Central memory CD8-positive, alpha-beta T cell (primary cell): Measurements from ENCODE around the gene PAWR.
"Not testable (repeated sequence)": the region's sequence is repeated elsewhere in the genome, so short reads cannot be mapped to it uniquely, and the experiment has no call there.

ENCODE experiments used
- ATAC-seq: fragments of 150-1000 bp; cut with Tn5 transposase; replicated peaks from 2 replicates; pipeline ENCODE4 v1.10.0; 2022; ENCODE audit warnings: mild to moderate bottlenecking, moderate FRiP score, moderate number of reproducible peaks; ENCODE audit not compliant: poor library complexity, severe bottlenecking; ENCODE audit errors: extremely low read depth
- DNase-seq, 2 donors: peaks; one replicate each; pipeline ENCODE4 v3.0.0; 2021; ENCODE audit warnings: low spot score in 2 of 2
- H3K27ac Mint-ChIP-seq: one replicate; pipeline ENCODE4 v1.8.0; 2022; ENCODE audit warnings: low read depth, mild to moderate bottlenecking, moderate library complexity, mixed read lengths
- H3K27me3 Mint-ChIP-seq: one replicate; pipeline ENCODE4 v1.8.0; 2022; ENCODE audit warnings: mixed read lengths
- H3K36me3 Mint-ChIP-seq: one replicate; pipeline ENCODE4 v1.8.0; 2022; ENCODE audit warnings: mild to moderate bottlenecking, moderate library complexity, mixed read lengths; ENCODE audit not compliant: insufficient read depth
- H3K4me1 Mint-ChIP-seq: one replicate; pipeline ENCODE4 v1.8.0; 2022; ENCODE audit warnings: mixed read lengths
- H3K4me3 Mint-ChIP-seq: one replicate; pipeline ENCODE4 v1.8.0; 2022; ENCODE audit warnings: mild to moderate bottlenecking, moderate library complexity, mixed read lengths
- H3K9me3 Mint-ChIP-seq: one replicate; pipeline ENCODE4 v1.8.0; 2022; ENCODE audit warnings: mixed read lengths

The PAWR gene

GRCh38 chr12:79546466-79547043, 144.2 kb downstream of the PAWR start:
- Mint-ChIP-seq H3K27ac (no peak overlapping the region), H3K4me3 (no peak overlapping the region), H3K27me3 (peaks cover 18% of the 10 kb centered on the region), H3K4me1 (no peaks in the 10 kb centered on the region), H3K36me3 (no peaks in the 10 kb centered on the region), H3K9me3 (no peaks in the 10 kb centered on the region)
- DNase-seq, result no peak
- no peak for ATAC-seq

- H3K9me3 Mint-ChIP-seq, H3K36me3 Mint-ChIP-seq, H3K4me1 Mint-ChIP-seq, H3K27ac Mint-ChIP-seq, DNase-seq, H3K4me3 Mint-ChIP-seq, ATAC-seq: not testable (repeated sequence)
- H3K27me3 Mint-ChIP-seq, result peaks cover 11% of the 10 kb centered on the region
These were observed 146.3 kb downstream of the PAWR start for GRCh38 chr12:79544439-79544838.

GRCh38 chr12:79537675-79538074, 153.1 kb downstream of the PAWR start:
- Mint-ChIP-seq H3K27me3 (peaks cover 11% of the 10 kb centered on the region), H3K4me1 (no peaks in the 10 kb centered on the region), H3K4me3 (no peak overlapping the region), H3K27ac (no peak overlapping the region), H3K9me3 (no peaks in the 10 kb centered on the region), H3K36me3 (no peaks in the 10 kb centered on the region)
- ATAC-seq, result no peak
- DNase-seq, result no peak

GRCh38 chr12:79535751-79536150, 155.0 kb downstream of the PAWR start:
- DNase-seq (no peak), ATAC-seq (no peak)
- no peaks in the 10 kb centered on the region for H3K9me3 Mint-ChIP-seq
- no peak overlapping the region for H3K4me3 Mint-ChIP-seq
- H3K36me3 Mint-ChIP-seq, result no peaks in the 10 kb centered on the region
- H3K27me3 Mint-ChIP-seq, result no peaks in the 10 kb centered on the region
- H3K27ac Mint-ChIP-seq, result no peak overlapping the region
- H3K4me1 Mint-ChIP-seq, result no peaks in the 10 kb centered on the region
